A549 (cell line): ENCODE measurements around the gene CYP2C19.

Experiments
- CTCF ChIP-seq: fragments of >200 bp; sonication (Bioruptor Twin); formaldehyde crosslinking; IDR thresholded peaks from 3 replicates; pipeline ENCODE4 v1.5.1; 2016
- ESRRA ChIP-seq: fragments of 150-350 bp; IDR thresholded peaks from 2 replicates; pipeline ENCODE4 v1.6.1; 2014; ENCODE audit warnings: mild to moderate bottlenecking, low read length, borderline replicate concordance
- GATA3 ChIP-seq: IDR thresholded peaks from 2 replicates; pipeline ENCODE4 v1.6.1; 2012; ENCODE audit warnings: borderline replicate concordance
- MAZ ChIP-seq: fragments of 150-350 bp; IDR thresholded peaks from 2 replicates; pipeline ENCODE4 v1.6.1; 2014; ENCODE audit warnings: antibody characterized with exemption, low read depth, low read length, borderline replicate concordance
- POLR2A ChIP-seq: IDR thresholded peaks from 2 replicates; pipeline ENCODE4 v1.6.1; 2012; ENCODE audit warnings: mild to moderate bottlenecking, low read length
- USF2 ChIP-seq: fragments of 450-650 bp; IDR thresholded peaks from 2 replicates; pipeline ENCODE4 v1.6.1; 2014; ENCODE audit warnings: antibody characterized with exemption
- ZSCAN20 ChIP-seq: fragments of 250-450 bp; sonication (Bioruptor Pico); IDR thresholded peaks from 2 replicates; pipeline ENCODE4 v1.8.0; 2022; ENCODE audit warnings: mild to moderate bottlenecking, moderate library complexity

- TF ChIP-seq CTCF (no peak), MAZ (no peak), ESRRA (no peak), GATA3 (no peak), POLR2A (no peak), USF2 (no peak), ZSCAN20 (CRISPR knock-in tag) (no peak)
Measured at GRCh38 chr10:94747137-94747536, 15.3 kb upstream of the CYP2C19 start.
